Activated T-cell treated with anti-CD3 and anti-CD28 coated beads, Interleukin-2, amount 50 U/mL, for 24 hours (primary cell): ENCODE measurements around the gene HSD3B7.

Source experiments
- DNase-seq: peaks from one replicate; pipeline ENCODE4 v3.0.0-alpha.2; 2020
- H3K27ac Mint-ChIP-seq: 2 replicates; pipeline ENCODE4 v1.8.0; 2020; ENCODE audit warnings: mild to moderate bottlenecking, mixed read lengths
- H3K27me3 Mint-ChIP-seq: 2 replicates; pipeline ENCODE4 v1.8.0; 2020; ENCODE audit warnings: mixed read lengths
- H3K36me3 Mint-ChIP-seq: 2 replicates; pipeline ENCODE4 v1.8.0; 2020; ENCODE audit warnings: low read depth, mixed read lengths
- H3K4me1 Mint-ChIP-seq: 2 replicates; pipeline ENCODE4 v1.8.0; 2020; ENCODE audit warnings: low read depth, mixed read lengths
- H3K4me3 Mint-ChIP-seq: 2 replicates; pipeline ENCODE4 v1.8.0; 2020; ENCODE audit warnings: mild to moderate bottlenecking, moderate library complexity, mixed read lengths
- H3K9me3 Mint-ChIP-seq: 2 replicates; pipeline ENCODE4 v1.8.0; 2020; ENCODE audit warnings: mixed read lengths

The HSD3B7 gene

DNA sequence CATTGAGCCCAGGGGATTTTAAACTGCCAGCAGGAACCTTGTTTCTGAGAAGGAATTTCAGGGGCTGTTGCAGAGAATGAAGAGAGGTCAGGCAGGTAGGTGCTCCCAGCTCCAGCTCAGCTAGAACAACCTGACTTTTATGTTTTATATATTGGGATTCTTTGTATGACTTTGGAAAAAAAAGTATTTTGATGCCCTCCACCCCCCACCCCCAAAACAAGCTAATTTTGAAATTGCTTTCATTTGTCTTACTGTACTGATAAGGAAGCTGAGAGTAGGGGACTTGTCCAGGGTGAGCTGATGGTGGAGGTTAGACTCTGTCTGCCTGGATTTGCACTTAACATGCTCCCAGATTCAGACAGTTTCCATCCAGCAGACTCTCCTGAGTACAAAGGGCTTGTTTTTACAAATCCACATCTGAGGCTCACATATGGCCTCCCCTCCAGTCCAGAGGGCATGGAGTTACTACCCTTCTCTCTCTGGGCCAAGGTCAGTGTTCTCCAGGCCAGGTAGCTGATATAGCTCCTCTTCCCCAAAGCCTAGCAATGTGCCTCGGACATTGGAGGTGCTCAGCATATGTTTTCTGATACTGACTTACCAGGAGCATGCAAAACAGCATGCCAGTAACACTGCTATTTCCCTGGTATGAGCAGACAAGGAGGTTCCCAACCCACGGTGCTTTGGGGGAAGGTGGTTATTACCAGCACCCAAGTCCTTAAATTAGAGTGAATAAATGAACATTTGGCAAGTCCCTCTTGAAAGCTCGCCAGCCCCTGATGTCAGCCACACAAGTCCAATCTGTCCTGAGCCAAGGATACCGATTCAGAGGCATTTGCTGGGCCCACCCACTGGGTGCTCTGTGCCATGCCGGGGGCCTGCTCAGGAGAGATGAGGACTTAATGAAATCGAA is 14.1 kb downstream of the HSD3B7 start:
- H3K4me3 Mint-ChIP-seq = no peak overlapping the region
- no peak for DNase-seq

DNA sequence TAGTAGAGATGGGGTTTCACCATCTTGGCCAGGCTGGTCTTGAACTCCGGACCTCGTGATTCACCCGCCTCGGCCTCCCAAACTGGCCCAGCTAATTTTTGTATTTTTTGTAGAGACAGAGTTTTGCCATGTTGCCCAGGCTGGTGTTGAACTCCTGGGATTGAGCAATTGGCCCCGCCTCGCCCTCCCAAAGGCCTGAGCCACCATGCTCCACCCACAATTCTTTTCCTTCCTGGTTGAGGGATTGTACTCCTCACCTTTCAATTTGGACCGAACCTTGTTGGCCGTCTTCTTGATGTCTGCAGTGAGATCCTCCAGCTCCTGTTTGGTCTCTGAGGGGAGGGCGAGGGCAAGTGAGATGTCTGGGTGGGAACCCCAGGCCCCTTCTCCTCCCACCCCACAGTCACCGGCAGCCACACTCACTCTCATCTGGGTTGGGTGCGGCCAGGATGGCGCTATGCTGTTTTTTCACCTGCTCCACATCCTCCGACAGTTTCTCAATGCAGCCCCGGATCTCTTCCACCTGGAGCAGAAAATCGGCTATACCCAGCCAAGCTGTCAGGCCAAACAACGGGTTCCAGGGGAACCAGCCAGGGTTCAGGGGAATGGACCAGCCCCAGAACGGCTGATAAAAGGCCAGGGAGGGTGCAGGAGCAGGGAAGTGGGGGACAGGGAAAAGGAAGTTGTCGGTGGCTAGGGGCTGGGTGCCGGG is 15.8 kb downstream of the HSD3B7 start:
- Mint-ChIP-seq H3K9me3 (no peaks in the 10 kb centered on the region), H3K4me1 (peaks cover 12% of the 10 kb centered on the region), H3K27me3 (no peaks in the 10 kb centered on the region), H3K36me3 (no peaks in the 10 kb centered on the region), H3K4me3 (no peak overlapping the region), H3K27ac (no peak overlapping the region)
- DNase-seq = no peak

More for the DNA sequence above, 14.1 kb downstream of the HSD3B7 start:
- H3K27ac Mint-ChIP-seq = no peak overlapping the region
- H3K9me3 Mint-ChIP-seq = no peaks in the 10 kb centered on the region
- no peaks in the 10 kb centered on the region for H3K36me3 Mint-ChIP-seq
- H3K4me1 Mint-ChIP-seq = peaks cover 18% of the 10 kb centered on the region
- H3K27me3 Mint-ChIP-seq = no peaks in the 10 kb centered on the region

DNA sequence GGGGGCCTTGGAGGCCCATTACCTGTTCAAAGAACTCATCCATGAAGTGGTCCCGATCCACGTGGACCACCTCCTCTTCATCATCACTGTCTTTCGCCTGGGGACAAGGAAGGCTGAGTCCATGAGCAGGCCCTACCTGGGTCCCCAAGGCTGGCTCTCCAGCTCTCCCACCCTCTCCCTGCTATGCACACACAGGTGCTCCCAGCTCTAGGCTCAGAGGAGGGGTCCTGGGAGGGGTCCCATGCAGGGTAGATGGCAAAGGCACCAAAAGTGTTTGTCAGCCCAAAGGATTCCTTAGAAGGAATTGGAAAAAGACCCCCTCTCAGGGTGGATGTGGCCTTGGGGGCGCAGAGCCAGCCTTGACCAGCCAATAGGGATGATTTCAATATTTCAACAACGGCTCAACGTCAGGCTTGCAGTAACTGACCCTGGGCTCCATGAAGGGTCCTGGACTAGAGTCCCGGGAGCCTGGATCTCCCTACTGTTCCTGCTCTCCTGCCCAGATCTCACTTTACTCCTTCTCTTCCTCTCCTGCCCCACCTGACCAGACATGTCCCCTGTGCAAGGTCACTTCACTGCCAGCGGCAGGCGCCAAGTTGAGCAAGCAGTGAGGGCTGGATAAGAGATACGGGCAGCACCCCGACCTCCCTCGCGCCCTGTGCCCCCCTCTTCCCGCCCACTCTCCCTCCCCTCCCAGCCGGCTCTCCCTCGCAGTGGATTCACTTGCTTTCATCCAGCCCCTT is 16.7 kb downstream of the HSD3B7 start:
- no peak for DNase-seq
- Mint-ChIP-seq H3K27me3 (no peaks in the 10 kb centered on the region), H3K27ac (no peak overlapping the region), H3K9me3 (no peaks in the 10 kb centered on the region), H3K36me3 (no peaks in the 10 kb centered on the region), H3K4me1 (peaks cover 7% of the 10 kb centered on the region), H3K4me3 (no peak overlapping the region)

DNA sequence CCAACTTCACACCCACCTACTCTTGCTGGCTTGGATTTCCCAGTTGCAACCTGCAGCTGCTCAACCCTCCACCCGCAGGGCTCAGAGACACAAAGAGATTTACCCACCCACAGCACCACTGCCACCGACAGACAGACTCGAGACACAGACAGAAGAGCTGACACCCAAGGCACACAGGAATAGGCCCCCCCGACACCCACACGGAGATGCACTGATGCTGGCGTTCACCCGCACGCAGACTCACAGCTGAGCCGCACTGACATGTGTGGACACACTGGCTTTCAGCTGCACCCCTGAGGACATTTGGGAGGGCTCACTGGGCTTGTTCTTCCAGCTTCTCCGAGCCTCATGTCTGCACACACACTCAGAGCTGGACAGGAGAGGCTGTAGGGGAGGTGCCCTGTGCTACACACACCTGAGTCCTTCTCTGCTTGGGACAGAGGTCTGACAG is 17.3 kb downstream of the HSD3B7 start:
- no peaks in the 10 kb centered on the region for H3K36me3 Mint-ChIP-seq
- no peak overlapping the region for H3K27ac Mint-ChIP-seq
- peaks cover 3% of the 10 kb centered on the region for H3K4me1 Mint-ChIP-seq
- no peaks in the 10 kb centered on the region for H3K9me3 Mint-ChIP-seq
- DNase-seq = no peak
- H3K4me3 Mint-ChIP-seq = no peak overlapping the region
- no peaks in the 10 kb centered on the region for H3K27me3 Mint-ChIP-seq

DNA sequence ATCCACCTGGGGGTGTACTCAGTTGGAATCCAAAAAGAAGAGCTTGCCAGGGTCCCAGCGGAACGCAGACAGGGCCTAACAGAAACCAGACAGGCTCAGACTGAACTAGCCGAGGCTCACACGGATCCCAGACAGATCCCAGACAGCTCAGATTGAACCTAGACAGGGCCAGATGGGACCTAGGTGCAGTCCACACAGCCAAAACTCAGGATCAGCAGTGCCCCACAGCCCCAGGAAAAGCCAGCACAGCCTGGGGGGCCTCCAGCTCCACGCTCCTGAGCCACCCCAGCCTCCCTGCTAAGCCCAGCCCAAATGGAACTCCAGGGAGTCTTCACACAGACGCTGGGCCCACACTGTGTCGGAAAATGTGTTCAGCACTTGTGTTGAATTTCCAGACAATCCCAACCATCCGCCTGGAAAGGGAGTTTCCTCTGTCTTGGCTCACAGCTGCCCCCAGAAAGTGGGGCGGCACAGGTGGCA is 17.9 kb downstream of the HSD3B7 start:
- H3K27me3 Mint-ChIP-seq = no peaks in the 10 kb centered on the region
- H3K4me1 Mint-ChIP-seq = no peaks in the 10 kb centered on the region
- H3K36me3 Mint-ChIP-seq = no peaks in the 10 kb centered on the region
- no peak overlapping the region for H3K4me3 Mint-ChIP-seq
- H3K27ac Mint-ChIP-seq = no peak overlapping the region
- no peaks in the 10 kb centered on the region for H3K9me3 Mint-ChIP-seq
- no peak for DNase-seq

DNA sequence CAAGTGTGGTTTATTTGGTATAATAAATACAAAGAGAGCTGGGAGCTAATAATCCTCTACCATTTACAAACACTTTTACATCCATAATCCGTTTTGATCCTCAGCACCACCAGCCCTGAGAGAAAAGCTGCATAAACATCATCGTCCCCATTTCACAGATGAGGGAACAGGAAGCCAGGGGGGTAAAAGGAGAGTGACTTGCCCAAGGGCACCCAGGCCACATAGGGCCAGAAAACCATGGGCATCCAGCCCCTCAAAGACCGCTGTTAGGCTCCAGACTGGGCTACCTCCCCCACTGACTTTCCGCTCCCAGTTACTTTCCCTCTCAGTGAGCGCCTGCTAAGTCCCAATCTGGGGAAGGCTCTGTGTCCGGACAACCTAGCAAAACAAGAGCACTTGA is 18.7 kb downstream of the HSD3B7 start:
- no peak overlapping the region for H3K4me3 Mint-ChIP-seq
- no peaks in the 10 kb centered on the region for H3K36me3 Mint-ChIP-seq
- no peaks in the 10 kb centered on the region for H3K4me1 Mint-ChIP-seq
- H3K27me3 Mint-ChIP-seq = no peaks in the 10 kb centered on the region
- H3K27ac Mint-ChIP-seq = no peak overlapping the region
- DNase-seq = no peak
- no peaks in the 10 kb centered on the region for H3K9me3 Mint-ChIP-seq

DNA sequence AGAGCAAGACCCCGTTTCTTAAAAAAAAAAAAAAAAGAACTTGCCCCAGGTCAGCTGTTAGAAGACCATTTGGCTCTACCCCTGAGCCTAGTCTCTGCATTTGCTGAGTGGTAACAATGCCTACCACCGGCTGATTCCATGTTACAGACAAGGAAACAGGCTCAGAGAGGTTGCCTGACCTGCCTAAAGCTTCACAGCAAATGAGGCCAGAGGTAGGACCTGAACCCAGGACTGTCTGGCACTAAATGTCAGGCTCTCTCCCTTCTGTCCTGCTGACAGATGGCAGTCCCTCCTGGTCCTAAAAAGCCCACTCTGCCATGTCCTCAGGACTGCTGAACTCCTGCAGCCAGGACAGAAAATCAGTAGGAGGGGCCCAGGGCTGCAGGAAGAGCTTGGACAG is 19.7 kb downstream of the HSD3B7 start:
- peaks cover under 1% of the 10 kb centered on the region for H3K4me1 Mint-ChIP-seq
- H3K27ac Mint-ChIP-seq = no peak overlapping the region
- no peak for DNase-seq
- no peaks in the 10 kb centered on the region for H3K27me3 Mint-ChIP-seq
- H3K9me3 Mint-ChIP-seq = no peaks in the 10 kb centered on the region
- H3K36me3 Mint-ChIP-seq = no peaks in the 10 kb centered on the region
- no peak overlapping the region for H3K4me3 Mint-ChIP-seq

DNA sequence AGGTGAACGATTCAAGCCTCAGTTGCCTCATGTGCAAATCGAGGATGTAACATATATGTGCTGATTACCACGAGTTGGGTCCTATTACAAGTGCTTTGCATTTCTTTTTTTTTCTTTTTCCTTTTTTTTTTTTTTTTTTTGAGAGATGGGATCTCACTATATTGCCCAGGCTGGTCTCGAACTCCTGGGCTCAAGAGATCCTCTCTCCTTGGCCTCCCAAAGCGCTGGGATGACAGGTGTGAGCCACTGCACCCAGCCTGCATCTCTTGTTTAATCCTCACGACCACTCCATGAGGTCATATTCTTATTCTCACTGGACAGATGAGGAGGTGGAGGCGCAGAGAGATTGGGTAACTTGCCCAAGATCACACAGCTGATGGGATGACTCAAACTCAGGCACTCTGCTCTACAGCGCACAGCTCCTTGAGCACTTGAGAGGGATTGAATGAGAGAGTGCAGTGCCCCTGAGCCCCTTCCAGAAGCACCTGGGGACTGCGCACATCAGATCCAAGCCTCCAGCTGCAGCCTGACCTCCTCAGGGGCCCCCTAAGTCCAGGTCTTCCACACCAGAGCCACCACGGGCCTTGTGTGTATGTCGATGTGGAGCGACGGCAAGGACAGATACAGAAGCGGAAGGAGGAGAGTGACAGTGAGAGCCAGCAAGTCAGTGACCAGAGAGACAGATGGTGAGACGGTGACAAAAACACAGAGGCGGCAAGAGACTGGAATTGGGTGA is 20.5 kb downstream of the HSD3B7 start:
- no peaks in the 10 kb centered on the region for H3K9me3 Mint-ChIP-seq
- H3K27ac Mint-ChIP-seq = no peak overlapping the region
- H3K4me1 Mint-ChIP-seq = peaks cover 5% of the 10 kb centered on the region
- H3K36me3 Mint-ChIP-seq = no peaks in the 10 kb centered on the region
- no peak overlapping the region for H3K4me3 Mint-ChIP-seq
- H3K27me3 Mint-ChIP-seq = no peaks in the 10 kb centered on the region
- no peak for DNase-seq

DNA sequence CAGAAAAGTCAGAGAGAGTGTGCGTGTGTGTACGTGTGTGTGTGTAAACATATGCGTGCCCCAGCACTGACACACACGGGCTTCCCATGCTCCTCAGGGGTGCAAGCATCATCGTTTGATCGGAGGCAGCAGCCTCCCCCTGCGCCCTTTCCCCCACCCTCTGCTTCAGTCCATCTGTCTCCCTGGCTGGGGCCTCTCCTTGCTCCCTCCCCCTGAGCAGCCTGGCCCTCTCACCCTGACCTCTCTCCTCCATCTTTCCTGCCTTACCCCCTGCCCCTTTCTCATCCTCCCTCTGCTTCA is 21.0 kb downstream of the HSD3B7 start:
- Mint-ChIP-seq H3K4me1 (peaks cover 8% of the 10 kb centered on the region), H3K4me3 (no peak overlapping the region), H3K27ac (no peak overlapping the region), H3K9me3 (no peaks in the 10 kb centered on the region), H3K36me3 (no peaks in the 10 kb centered on the region), H3K27me3 (peaks cover under 1% of the 10 kb centered on the region)
- no peak for DNase-seq

DNA sequence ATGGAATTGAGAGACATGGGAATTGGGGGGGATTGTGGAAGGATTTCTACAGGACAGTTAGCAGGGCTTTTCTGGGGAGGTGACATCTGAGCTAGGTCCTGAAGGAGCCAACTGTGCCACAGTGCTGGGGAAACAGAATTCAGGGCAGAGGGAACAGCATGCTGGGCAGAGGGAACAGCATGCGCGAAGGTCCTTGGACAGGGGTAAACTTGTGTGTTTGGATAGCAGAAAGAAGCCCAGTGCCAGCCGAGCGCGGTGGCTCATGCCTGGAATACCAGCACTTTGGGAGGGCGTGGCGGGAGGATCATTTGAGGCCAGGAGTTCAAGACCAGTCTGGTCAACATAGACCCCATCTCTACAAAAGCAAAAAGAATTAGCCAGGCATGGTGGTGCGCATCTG is 21.6 kb downstream of the HSD3B7 start:
- Mint-ChIP-seq H3K27ac (no peak overlapping the region), H3K36me3 (no peaks in the 10 kb centered on the region), H3K4me1 (peaks cover 14% of the 10 kb centered on the region), H3K27me3 (peaks cover 6% of the 10 kb centered on the region), H3K9me3 (no peaks in the 10 kb centered on the region), H3K4me3 (no peak overlapping the region)
- DNase-seq = no peak

DNA sequence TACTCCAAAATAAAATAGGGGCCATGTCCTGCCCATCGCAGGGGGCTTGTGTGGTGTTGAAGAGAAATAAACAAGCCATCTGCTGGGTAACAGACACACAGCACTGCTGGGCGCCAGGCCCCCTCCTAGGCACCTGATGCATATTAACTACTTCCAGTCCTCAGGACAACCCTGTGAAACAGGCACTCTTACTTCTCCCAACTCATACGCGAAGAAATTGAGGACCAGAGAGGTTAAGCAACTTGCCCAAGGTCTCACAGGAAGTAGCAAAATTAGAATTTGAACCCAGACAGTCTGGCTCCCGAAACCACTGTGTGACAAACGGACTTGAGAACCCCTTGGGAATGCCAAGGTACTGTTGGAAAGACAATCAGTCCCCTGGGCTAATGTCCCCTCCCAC is 22.7 kb downstream of the HSD3B7 start:
- Mint-ChIP-seq H3K4me1 (peaks cover 16% of the 10 kb centered on the region), H3K27me3 (peaks cover 14% of the 10 kb centered on the region), H3K4me3 (no peak overlapping the region), H3K36me3 (no peaks in the 10 kb centered on the region), H3K9me3 (no peaks in the 10 kb centered on the region), H3K27ac (no peak overlapping the region)
- DNase-seq = no peak

DNA sequence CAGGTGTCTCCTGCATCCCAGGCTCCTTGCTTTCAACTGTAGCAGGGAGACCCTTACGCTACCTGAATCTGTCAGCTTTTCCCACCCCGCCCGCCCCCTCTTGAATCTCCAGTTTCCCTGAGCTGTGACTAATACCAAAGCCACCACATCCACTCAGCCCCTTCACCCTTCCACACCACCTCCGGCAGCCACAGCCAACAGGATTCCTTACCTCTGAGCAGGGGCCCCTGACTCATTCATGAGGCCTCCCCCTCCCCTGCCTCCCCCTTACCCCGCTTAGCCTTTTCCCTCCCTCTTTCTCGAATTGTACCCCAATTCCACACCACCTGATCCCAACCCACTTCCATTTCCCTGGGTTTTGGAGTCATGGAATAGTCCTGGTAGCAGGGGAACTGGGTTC is 23.1 kb downstream of the HSD3B7 start:
- peaks cover 16% of the 10 kb centered on the region for H3K4me1 Mint-ChIP-seq
- DNase-seq = no peak
- no peak overlapping the region for H3K4me3 Mint-ChIP-seq
- H3K9me3 Mint-ChIP-seq = no peaks in the 10 kb centered on the region
- no peaks in the 10 kb centered on the region for H3K36me3 Mint-ChIP-seq
- H3K27me3 Mint-ChIP-seq = peaks cover 14% of the 10 kb centered on the region
- H3K27ac Mint-ChIP-seq = no peak overlapping the region

DNA sequence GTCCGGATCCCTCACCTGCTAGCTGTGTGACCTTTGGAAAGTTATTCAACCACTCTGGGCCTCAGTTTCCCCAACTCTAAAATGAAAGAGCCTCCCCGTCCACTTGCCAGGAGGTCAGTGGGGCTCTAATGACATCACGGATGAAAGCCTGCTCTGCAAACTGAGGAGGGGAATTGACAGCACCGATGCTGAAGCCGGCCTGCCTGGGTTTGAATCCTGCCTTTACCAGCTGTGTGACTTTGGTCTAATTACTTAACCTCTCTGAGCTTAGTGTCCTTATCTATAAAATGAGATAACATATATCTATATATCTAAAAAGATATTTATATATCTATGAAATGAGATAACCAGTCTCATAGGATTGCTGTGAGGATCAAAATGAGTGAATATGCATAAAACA is 23.5 kb downstream of the HSD3B7 start:
- no peak for DNase-seq

DNA sequence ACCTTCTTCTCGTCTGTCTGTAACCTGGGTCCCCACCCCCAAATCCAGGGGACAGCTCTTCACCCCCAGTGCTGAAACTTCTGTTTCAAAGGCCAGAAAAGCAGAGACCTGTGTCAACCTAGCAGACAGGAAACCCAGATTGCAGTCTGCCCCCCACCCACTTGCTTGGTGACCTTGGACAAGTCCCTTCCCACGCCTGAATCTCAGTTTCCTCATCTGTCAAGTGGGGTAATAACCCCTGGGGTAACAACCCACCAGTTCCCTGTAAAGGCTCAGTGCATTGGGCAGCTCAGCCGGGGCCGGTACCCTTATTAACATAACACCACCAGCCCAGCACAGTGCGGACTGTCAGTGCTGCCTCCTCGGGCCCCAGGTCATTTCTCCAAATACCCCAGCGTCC is 24.1 kb downstream of the HSD3B7 start:
- Mint-ChIP-seq H3K36me3 (no peaks in the 10 kb centered on the region), H3K27me3 (peaks cover 14% of the 10 kb centered on the region), H3K27ac (no peak overlapping the region), H3K9me3 (no peaks in the 10 kb centered on the region), H3K4me1 (peaks cover 16% of the 10 kb centered on the region), H3K4me3 (no peak overlapping the region)
- no peak for DNase-seq

More for the DNA sequence above, 23.5 kb downstream of the HSD3B7 start:
- no peak overlapping the region for H3K27ac Mint-ChIP-seq
- peaks cover 14% of the 10 kb centered on the region for H3K27me3 Mint-ChIP-seq
- H3K36me3 Mint-ChIP-seq = no peaks in the 10 kb centered on the region
- H3K4me1 Mint-ChIP-seq = peaks cover 16% of the 10 kb centered on the region
- H3K4me3 Mint-ChIP-seq = no peak overlapping the region
- no peaks in the 10 kb centered on the region for H3K9me3 Mint-ChIP-seq
